HG02852 (cell line): Measurements from ENCODE around the gene HSF2BP.
A peak's percentile ranks its signal among the peaks of the same experiment; 100 is the strongest.
"Not testable (repeated sequence)": the region's sequence is repeated elsewhere in the genome, so short reads cannot be mapped to it uniquely, and the experiment has no call there.

Experiments
- ATAC-seq: cut with Tn5 transposase; IDR thresholded peaks from one replicate; pipeline ENCODE4 v1.9.1; 2021; ENCODE audit warnings: mild to moderate bottlenecking, moderate library complexity; ENCODE audit not compliant: unreplicated experiment

The HSF2BP gene

DNA sequence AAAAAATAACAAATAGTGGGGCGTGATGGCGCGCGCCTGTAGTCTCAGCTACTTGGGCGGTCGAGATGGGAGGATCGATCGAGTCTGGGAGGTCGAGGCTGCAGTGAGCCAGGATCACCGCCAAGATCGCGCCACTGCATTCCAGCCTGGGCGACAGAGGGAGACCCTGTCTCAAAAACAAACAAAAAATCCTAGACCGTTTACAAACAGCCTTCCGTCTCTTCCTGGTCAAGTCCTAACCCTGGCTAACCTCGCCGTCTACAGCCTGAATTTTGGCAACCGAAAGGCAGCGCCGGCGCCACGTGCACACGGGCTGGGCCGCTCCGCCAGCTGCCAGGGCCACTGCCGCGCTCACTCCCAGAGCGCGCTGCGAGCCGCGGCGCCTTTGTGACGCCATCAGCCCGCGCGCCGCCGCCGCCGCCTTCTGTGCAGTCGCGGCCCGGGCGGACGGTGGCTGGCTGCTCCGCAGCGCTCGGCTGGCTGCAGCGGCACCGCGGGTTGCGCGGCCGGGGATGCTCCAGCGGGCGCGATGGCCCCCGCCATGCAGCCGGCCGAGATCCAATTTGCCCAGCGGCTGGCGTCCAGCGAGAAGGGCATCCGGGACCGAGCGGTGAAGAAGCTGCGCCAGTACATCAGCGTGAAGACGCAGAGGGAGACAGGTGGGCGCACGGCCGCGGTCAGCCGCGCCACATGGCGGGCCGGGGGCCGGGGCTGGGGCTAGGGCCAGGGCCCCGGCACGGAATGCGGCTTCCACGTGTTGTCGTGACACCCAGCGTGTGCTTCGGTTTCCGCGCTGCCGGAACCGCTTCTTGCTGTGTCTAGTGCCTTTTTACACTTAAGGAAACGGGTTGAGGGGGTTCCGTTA, at the start of gene HSF2BP, which contains the start of gene RRP1B:
TSS of gene HSF2BP (minus strand) at position 353 of the 865 bp plus-strand sequence. CDS start 1,392 bp downstream, outside the sequence.
TSS of gene RRP1B (plus strand) at position 425 of the 865 bp plus-strand sequence. CDS start at position 530, 105 bp downstream.
- peak; percentile 60 for ATAC-seq

GRCh38 chr21:43708745-43709381, 49.6 kb upstream of the HSF2BP start:
- ATAC-seq = no peak

GRCh38 chr21:43707462-43707861, 48.2 kb upstream of the HSF2BP start:
- no peak for ATAC-seq

- no peak for ATAC-seq
Observed at GRCh38 chr21:43703035-43703880, 44.0 kb upstream of the HSF2BP start.

GRCh38 chr21:43702785-43703034, 43.4 kb upstream of the HSF2BP start:
- no peak for ATAC-seq

- ATAC-seq = no peak
Observed at GRCh38 chr21:43701936-43702784, 42.9 kb upstream of the HSF2BP start.

DNA sequence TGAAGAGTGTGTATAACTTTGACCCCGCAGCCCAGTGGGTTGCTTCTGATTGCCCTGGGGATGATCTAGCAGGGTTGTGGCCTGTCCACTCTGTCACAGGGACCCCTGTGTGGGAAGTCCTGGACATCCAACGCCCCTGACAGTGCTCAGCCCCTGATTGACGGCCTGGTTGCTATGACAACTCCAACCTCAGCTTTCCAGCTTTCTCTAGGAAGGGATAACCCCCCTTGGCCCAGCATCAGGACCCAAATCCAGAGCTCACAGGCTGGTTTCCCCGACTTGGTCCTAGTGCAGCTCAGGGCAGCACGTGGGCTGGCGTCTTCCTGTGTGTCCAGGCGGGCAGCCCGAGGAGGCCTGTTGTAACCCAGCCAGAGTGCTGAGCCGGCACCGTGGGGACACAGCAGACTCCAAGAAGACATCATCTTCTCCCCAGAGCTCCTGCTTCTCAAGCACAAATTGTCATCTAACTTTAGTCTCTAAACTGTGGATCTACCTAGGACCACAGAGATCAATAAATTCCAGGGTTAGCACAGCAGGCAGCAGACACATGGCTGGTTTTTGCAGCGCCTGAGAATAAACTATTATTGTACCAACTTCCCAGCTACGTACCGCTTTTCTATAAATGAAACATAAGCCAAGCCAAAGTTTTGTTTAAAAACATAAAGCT, 40.8 kb upstream of the HSF2BP start:
- no peak for ATAC-seq

GRCh38 chr21:43699492-43699777, 40.1 kb upstream of the HSF2BP start:
- ATAC-seq = not testable (repeated sequence)

DNA sequence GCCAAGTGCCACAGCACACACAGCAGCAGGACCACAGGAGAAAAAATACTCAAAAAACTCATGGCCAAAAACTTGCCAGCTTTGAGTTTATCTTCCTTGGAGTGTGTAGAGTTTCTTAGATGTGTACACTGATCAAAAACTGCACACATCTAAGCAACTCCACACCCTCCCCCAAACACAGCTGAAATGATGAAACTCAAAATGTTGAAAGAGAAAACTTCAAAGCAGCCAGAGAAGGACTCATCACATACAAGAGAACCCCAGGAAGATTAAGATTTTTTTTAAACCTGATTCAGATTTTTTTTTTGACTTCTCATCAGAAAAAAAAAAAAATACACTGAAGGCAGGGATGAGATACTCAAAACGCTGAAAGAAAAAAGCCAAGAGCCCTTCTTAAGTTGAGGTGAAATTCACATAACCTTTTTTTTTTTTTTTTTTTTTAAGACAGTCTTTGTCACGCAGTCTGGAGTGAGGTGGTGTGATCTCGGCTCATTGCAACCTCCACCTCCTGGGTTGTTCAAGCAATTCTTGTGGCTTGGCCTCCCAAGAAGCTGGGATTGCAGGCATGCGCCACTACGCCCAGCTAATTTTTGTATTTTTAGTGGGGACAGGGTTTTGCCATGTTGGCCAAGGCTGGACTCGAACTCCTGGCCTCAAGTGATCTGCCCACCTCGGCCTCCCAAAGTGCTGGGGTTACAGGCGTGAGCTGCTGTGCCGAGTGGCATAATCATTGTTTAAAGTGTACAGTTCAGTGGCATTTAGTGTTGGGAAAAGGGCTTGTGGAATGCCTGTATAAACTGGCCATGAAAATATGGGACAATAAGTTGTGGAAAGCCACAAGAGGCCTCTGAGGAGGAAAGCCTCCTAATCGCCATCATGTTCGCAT, 38.7 kb upstream of the HSF2BP start:
- no peak for ATAC-seq

DNA sequence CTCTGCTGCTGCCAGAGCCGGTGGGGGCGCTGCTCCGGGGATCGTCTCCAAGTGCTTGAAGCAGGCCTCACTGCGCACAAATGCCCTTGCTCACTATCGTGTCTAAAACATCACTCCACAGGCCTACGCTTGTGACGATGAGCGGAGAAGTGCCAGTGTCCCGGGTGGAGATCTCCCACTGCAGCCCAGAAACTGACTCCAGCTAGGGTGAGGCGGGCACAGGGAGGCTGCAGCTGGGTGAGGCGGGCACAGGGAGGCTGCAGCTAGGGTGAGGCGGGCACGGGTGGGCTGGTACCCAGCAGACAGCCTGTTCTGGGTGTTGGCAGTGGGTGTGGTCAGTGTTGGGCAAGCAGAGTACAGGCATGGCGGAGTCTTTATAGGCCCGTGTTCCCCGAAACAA, 36.9 kb upstream of the HSF2BP start:
- no peak for ATAC-seq

- ATAC-seq = no peak
Observed at GRCh38 chr21:43694437-43695079, 35.3 kb upstream of the HSF2BP start.

DNA sequence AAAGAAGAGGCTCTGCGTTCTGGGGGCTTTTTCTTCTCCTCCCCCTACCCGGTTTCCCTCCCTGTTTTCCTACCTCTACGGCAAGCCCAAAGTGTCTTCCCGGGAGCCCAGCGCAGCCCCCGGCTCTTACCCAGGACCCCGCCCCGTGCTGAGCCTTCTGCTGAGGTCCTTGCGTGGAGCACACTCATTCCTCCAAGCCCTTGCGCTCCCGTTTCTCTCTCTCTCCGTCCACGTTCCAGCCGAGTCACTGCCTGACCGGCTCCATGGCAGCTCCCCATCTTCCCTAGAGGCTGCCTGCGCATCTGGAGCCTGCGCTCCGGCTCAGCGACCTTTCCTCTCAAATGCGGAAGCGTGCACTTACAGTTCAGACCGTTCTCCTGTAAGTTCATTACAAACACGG, 34.7 kb upstream of the HSF2BP start:
- ATAC-seq = no peak

GRCh38 chr21:43692949-43693348, 33.7 kb upstream of the HSF2BP start:
- no peak for ATAC-seq

GRCh38 chr21:43691801-43692200, 32.5 kb upstream of the HSF2BP start:
- ATAC-seq = no peak

DNA sequence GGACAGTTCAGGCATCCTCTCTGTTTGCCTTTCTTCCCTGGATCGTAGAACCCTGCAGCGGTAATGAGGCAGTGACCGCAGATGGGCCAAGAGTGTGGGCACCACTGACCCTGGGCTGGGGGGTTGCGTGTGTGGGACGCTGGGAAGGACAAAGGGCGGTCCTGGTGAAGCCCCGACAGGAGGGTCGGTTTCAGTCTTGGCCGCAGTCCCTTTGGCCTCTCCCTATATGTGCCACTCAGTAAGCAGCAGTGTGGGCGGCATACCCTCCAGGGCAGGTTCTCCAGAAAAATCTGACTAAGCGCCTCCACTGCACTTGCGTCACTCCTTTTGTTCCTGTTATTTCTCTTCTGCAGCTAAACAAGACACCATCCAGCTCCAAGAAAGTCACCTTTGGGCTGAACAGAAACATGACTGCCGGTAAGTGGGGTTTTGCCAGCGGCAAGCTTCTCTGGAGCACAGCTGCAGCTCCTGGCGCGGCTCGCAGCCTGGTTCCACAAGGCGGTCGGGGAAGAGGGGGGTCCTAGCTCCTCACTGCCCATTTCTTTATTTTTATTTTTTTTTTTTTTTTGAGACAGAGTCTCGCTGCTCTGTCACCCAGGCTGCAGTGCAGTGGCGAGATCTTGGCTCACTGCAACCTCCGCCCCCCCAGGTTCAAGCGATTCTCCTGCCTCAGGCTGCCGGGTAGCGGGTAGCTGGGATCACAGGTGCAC, 32.0 kb upstream of the HSF2BP start:
- ATAC-seq = no peak

DNA sequence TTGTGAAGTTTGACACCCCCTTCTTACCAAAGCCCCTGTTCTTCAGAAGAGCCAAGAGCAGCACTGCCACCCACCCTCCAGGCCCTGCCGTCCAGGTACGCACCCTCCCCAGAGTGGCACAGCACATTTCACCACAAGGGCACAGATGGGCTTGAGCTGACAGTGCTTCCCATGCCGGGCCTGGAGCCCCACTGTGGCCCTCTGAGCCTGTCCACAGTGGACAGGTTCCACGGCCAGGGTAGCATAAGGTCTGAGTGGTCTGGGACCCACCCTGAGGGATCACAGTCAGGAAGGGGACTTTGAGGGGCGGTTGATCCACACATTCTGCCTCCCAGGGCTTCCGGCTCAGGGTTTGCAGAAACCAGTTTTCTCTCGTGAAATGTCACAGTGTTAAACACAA, 31.1 kb upstream of the HSF2BP start:
- no peak for ATAC-seq

- ATAC-seq = no peak
Observed at GRCh38 chr21:43689556-43690337, 30.5 kb upstream of the HSF2BP start.
